Inflammatory macrophage treated with lipopolysaccharide for 1 hour (primary cell): ENCODE results near the gene MRAS.

Experiments used
- DNase-seq, 2 donors: peaks; one replicate each; pipeline ENCODE4 v3.0.0-alpha.2; 2020 to 2022

The MRAS gene

DNA sequence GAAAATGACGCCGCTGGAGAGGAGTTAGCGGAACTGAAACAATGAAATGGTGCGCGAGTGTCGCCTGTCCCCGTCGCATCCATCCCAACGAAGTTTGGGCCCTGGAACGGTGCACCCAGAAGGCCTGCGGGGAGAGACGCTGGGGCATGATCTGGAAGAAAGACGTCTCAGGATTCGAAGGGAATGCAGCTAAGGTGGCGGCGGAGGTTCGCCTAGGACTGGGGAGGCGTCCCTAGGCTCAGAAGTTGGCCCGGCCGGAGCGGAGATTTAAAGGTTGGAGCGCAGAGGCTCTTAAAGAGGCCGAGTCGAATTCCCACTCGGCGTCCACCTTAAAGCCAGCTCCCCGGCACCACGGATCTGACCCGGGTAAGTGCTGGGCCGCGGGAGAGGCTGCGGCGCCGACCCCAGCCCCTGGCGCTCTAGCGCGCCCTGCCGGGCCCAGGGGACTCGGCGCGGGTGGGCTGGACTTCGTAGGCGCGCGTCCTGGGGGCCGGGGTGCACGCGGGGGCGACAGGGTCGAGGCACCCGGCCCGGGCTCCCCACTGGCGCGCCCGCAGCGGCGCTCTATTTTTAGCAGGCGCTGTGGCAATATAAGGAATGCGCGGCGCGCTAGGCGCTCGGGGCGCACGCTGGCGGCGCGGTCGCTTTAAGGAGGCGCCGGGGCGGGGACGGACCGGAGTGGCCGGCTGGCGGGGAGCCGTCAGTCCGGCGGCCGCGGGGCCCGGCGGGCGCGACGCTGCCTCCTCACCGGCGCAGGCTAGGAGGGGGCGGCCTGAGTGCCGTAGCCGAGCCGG is at the start of gene MRAS:
MRAS (plus strand) TSS at position 620 of the 794 bp plus-strand sequence. CDS start 24,305 bp downstream, outside the sequence.
- peak; percentile 70 to 72 for DNase-seq

DNA sequence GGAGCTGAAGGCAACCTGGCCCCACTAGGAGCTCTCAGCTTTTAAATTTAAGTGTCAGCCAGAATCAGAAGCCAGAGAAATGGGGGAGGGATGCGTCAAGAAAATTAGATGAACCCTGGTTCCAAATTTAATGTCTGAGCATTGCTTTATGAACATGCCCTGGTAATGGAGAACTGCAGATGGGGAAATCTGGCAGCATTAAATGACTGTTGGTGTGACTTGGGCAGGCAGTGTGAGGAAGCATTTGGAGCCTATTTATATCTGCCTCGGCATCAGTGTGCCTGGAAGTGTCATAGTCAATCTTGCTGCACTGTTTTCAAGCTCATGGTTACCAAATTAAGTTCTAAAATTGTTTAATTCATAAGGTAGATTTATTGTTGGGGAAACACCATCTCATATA is 47.7 kb upstream of the MRAS start:
- DNase-seq, result no peak

DNA sequence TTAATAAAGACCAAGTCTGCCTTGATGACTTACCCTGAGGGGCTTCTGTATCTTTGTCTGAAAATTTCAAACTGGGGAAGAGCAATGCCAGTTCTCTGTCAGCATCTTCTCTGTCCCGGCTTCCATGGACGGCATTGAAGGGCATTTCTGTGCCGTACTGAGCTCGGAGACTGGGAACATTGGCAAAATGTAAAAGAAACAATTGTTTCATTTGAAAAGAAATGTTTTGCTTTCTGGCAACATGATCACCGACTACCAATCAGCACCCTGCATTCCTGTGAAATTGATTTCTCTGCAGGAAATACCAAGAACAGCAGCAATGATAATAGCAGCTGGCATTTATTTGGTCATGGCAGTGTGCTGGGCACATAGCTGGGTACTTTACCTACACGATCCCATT is 44.9 kb upstream of the MRAS start:
- DNase-seq, result no peak

DNA sequence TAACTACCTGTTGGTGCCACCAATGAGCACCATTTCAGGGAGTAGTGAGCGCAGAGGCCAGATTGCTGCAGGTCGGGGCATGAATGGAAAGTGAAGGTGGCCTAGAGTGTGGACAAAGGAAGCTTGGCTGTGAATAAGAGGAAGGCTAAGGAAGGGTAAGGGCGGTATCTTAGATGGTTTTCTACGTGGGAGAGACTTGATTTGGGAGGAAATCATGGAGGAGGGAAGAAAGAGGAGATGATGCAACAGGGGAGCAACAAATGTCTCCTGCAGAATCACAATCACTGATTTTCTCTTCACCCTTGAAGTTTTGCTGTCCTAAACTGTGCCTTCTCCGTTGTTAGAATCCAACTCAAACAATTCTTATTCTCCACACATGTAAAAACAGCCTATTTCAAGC is 40.5 kb upstream of the MRAS start:
- DNase-seq, result no peak

DNA sequence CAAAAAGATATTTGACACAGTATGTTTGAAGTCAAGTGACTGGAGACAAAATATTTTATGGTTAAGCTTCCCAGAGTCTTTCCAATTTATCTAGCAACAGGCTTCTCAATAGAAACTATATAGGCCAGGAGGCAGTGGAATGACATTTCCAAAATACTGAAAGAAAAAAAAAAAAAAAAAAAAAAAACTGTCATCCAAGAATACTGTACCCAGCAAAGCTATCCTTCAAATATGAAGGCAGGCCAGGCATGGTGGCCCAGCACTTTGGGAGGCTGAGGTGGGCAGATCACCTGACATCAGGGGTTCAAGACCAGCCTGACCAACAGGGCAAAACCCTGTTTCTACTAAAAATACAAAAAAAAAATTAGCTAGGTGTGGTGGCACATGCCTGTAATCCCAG is 39.6 kb upstream of the MRAS start:
- no peak for DNase-seq

DNA sequence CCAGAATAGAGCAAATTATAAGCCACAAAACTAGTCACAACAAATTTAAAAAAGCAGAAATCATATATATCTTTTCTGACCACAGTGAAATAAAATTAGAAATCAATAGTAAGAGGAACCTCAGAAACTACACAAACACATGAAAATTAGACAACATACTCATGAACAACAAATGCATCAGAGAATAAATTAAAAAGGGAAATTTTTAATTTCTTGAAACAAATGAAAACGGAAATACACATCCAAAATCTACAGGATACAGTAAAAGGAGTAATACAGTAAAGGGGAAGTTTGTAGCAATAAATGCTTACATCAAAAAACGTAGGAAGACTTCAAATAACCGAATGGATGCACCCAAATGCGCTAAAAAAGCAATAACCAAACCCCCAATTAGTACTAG is 37.9 kb upstream of the MRAS start:
- DNase-seq, result no peak

DNA sequence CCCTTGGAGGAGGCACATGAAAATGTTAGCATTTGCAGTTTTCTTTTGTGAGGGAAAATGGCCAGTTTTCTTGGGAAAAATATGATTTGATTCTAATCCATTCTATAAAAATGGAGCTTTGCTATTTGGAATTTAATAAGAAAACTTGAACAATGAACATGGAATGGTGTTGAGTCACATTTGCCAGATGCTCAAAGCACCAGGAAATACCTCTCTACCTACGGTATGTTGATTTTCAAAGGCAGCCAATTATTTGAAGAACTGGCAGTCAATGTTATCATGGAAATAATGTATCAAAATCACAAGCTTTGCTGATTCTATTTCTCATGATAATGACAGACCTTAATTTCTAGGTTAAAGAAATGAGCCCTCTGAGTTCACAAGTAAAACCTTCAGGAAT is 33.6 kb upstream of the MRAS start:
- DNase-seq, result no peak

DNA sequence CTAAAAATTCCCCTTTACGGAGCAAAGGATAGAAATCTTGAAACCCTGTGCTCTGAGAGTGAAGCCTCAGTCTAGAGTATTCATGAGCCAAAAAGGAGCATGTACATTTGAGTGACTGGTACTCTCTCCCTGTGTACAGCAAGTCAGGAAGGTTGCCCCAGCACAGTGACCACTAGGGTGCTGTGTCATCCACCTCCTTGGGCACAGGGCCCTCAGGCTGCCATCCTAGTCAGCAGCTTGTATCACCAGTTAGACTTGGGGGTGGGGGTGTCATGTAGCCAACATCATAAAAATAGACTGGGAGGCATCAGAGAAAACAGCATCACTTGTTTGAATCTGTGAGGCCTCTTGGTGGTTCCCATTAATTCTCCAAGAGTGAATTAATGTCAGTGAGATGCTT is 30.7 kb upstream of the MRAS start:
- DNase-seq, result no peak

DNA sequence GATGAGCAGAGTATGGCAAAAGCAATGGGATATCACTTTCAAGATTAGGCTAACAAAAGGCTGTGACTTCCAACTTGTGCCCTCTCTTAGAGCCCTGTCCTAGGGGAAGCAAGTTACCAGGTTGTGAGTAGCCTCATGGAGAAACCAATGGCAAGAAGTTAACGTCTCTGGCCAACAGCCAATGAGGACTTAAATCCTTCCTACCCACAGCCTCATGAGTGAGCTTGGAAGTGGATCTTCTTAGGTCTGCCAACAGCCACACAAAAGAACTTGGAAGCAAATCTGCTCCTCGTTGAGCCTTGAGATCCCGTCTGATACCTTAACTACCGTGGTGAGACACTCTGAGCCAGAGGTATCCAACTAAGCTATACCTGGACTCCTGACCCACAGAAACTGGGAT is 24.4 kb upstream of the MRAS start:
- DNase-seq, result no peak

DNA sequence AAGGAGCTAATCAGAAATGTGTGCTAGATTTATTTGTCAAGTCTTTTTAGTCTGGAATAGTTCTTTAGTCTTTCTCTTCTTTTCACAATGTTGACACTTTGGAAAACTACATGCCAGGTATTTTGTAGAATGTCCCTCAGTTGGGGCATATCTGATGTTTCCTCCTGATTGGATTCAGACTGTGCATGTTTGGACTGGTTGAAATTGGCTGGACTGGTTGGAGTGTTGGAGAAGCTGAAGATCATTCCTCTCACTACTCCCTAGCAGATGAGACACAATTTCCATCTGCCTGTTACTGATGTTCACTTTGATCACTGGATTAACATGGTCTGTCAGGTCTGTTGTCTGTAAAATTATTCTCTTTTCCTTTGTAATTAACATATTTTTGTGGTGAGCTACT is 22.4 kb upstream of the MRAS start:
- DNase-seq, result no peak

DNA sequence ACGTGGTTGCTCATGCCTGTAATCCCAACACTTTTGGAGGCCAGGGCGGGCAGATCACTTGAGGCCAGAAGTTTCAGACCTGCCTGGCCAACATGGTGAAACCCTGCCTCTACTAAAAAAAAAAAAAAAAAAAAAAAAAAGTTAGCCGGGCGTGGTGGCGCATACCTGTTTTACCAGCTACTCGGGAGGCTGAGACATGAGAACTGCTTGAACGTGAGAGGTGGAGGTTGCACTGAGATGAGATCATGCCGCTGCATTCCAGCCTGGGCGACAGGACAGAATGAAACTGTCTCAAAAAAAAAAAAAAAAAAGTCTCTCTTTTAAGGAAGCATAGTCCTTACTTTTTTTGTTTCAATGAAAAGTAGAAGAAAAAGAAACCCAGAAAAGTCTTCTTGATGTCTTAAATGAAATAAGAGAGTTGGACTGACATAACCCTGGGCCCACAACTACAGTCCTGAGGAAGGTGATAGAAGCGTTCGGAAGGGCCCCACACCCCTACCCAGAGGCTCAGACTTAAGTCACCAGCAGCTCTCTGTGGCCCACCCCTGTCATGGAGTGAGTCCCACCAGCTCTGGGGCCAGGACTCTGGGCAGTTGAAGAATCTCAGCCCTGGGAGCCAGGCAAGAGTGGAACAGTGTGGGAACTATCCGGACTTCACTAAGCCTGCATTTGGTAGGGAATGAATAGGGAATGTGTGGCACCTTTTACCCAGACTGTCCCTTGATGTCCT is 21.3 kb upstream of the MRAS start:
- DNase-seq, result no peak

DNA sequence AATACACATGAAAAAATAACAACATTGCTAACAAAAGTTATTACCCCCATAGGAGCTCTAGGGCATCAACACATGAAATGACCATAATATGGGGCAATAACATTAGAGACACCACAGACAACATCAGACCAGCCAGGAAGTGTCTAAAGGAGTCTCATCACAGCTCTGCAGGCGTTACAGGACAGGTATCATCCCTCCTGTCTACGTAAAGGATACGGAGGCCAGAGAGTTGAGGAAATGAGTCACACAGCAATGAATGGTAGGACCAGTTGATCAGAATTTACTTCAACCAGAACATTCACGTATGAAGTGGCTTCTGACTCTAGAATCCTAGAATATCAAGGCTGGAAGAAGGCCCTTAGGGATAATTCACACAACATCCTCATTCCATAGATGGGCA is 20.5 kb upstream of the MRAS start:
- DNase-seq, result no peak

DNA sequence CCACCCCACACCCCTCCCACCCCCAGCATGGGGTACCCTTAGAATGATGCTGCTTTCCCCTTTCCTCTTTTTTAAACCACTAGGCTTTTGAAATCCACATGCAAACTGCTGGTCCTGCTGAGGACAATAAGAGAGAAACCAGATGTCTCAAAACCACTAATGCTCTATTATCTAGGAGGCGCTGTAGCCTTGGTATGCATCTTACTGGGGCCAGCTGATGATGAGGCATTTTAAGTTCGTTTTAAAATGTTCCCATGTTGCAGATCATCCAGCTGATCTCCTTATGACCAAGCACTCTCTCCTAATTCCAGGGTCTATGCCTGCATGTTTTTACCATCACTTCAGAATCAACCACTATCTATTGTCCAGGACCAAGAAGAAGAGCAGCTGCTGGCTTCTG is 20.0 kb upstream of the MRAS start:
- peak; percentile 29 to 35 for DNase-seq

DNA sequence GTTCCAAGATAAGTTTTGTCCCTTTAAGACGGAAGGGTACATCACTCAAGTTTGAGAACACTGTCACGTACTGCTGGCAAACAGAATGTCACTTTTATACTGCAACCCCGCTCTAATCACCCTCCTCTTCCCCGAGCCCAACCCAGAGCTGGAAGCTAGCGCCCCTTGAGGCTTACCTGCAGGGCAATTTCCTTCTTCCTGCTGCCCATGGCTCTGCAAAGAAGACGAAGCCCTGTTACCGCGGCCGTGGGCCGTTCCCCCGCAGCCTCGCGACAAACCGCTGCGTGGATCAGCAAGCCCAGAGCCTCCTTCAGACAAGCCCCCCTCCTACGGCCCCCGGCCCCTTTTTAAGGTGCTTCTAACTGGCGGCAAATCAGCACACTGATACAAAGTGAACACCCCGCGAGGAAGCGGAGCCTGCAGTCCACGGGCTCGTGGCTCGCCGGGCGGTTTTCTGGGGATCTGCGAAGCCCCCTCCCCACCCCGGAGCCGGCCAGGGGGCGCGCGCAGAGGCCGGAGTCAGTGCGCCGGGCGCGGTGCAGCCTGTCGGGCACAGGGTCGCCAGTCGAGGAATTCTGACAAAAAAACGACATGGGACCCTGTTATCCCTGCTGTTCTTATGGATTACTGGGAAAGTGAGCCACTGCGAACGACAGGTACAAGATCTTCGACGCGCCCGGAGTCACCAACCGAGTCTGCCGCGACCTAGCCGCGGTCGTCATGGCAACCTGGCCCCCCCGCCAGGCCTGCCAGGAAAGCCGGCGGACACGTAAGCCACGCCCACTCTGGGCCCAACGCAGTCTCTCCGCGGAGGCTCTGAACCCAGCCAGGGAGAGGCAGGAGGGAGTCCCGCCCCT is 19.0 kb upstream of the MRAS start, which contains the start of gene NME9:
NME9 (minus strand) TSS at position 725 of the 857 bp plus-strand sequence; CDS start at position 209, 516 bp downstream.
- peak; percentile 26 to 32 for DNase-seq

DNA sequence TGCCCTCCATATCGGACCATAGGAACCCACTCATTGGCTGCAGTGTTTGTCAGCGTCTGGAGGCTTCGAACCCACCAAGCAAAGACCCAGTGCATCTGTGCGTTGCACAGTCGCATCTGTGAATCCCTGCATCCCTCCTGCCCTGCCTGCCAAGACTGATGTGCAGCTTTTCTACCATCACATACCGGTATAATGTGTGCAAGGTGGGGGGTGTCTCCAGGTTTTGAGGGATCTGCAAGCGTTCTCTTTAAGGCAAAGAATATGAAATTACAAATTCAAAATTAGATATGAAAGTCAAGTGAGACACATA is 18.4 kb upstream of the MRAS start:
- no peak for DNase-seq

DNA sequence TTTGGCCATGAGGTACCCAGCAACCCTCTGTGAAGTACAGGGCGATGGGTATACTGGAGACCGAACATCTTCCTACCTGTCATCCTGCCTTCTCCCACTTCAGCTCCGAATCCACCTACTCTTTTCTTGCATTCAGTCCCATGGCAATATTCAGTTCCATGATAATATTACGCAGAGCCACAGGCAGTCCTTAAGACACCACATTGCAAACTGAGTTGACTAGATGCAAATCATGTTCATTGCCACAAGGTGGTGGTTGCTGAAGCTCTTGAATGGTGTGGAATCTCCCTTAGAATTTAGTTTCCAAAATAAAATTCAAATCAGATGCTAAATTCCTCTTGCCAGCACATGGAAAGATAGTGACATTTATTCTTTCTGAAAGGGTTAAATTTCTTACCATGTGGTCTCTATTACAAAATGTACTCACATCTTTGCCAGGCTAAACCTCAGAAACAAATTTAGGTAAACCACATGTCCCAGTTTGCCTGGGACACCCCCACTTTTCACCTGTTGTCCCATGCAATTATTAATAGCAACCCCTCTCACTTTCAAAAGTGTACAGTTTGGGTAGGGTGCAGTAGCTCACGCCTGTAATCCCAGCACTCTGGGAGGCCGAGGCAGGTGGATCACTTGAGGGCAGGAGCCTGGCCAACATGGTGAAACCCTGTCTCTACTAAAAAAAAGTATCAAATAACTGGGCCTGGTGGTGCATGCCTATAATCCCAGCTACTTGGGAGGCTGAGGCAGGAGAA is 17.1 kb upstream of the MRAS start:
- DNase-seq, result peak in 1 of 2 donors; percentile 25

DNA sequence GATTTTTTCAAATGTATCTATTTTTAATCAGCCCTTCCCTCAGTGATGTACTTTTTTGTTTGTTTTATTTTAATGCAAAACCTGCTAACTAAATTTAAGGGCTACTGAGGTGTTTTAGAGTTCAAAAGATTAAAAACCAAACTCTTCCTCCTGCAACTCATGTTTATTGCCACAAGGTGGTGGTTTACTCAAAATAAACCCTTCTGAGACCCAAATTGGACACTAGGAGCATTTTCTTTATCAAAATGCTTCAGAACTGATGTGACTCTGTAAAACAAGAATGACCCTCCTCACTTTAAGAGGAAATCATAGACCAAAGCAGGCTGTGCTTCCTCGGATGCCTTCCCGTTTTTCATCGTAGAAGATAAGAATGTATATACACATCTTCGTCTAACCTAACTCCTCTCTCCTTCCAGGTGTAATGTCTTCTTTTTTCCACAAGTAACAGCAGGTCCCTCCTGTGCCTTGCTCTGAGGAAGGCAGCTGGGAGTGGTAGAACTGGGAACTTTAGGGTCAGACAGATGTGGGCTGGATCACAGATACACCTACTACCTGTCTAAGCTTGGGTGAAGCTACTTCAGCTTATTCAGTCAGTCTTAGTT is 15.8 kb upstream of the MRAS start:
- peak; percentile 38 to 68 for DNase-seq

DNA sequence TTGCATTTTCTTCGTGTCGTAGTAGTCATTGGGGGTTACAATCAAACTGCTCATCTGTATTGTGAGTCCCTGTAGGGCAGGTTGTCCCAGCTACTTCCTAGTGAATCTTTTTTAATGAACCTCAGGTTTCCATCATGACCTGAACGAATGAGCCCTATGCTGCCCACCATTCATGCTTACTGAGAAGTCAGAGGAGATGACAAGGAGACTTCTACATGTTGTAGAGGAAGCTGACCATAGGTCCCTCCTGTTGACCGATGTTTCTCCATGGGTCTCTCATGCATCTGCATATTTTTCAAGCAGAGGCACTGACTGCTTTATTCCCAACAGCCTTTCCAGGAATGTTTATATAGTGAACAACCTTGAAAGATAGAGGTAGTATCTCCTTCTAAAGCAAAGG is 13.8 kb upstream of the MRAS start:
- no peak for DNase-seq

DNA sequence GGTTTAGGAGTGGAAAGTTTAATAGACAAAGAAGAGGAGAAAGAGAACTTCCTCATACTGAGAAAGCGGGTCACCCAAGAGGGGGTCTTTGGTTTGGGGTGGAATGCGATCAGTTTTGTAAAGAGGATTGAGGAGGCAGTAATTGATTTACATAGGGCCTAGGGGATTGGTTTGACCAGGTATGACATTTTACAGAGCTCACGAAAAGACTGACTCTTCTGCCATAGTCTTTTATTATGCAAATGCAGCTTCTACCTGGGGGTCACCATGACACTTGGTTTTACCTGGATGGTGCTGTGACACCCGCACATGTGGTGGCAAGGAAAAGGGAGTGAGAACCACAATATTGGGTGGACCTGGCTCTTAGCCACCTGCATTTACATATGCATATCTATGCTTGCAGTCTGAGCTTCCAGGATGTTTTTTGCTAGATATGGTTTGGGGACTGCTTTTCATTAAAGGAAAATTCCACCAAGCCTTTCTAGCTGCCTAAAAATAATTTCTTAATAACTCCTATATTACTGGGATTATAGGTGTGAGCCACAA is 11.9 kb upstream of the MRAS start:
- DNase-seq, result no peak

DNA sequence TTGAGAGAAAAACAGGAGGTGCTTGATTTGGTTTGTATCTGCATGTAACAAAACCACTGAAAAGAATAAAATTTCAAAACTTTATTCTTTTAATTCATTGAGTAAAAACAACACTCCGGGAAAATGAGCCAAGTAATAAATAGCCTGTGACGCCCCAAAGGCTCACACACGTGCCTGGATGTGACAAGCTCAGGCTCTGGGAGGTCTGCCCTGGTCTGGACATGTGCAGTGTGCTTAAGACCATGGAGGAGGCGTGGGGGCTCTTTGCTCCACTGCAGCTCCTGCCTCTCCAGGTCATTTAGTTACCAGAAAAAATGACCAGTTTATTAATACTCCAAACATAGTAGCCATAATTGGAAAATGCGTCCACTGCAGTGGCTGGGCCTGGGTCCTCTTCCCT is 10.1 kb upstream of the MRAS start:
- DNase-seq, result no peak

DNA sequence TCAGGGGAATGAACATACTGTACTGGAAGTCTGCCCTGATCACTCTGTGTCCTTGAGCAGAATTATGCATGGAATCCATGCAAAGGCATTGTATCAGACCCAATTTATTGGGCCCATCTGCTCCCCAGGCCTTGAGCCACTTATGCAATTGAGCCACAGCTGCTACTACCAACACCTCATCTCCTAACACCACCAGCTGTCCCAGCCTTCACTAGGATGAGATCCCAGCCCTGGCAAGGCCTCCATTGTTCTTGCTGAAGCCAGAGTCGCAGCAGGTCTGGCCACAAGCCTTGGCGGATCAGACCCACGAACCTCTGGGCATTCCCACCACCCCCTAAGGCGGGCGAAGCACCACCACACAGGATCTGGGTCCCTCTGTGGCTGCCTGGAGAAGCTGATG is 9.6 kb upstream of the MRAS start:
- no peak for DNase-seq

DNA sequence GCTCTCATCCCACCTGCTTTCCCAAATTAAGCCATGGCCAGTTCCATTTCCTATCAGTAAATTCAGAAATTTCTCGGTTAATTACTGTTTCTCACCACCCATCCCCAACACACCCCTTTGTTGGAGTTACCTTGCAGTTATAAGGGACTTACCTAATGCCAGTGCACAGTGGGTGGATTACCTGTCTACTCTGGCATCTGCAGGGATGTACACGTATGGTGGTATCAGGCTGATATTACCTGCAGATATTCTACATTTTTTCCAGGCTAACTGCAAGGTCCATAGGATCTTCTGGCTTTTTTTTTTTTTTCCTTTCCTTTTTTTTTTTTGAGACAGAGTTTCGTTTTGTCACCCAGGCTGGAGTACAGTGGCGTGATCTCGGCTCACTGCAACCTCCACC is 7.9 kb upstream of the MRAS start:
- no peak for DNase-seq
